HG02981 (cell line): ENCODE data around the gene PNPLA7.

Experiments
- ATAC-seq: cut with Tn5 transposase; IDR thresholded peaks from one replicate; pipeline ENCODE4 v1.9.1; 2021; ENCODE audit warnings: mild to moderate bottlenecking, moderate library complexity; ENCODE audit not compliant: unreplicated experiment

Gene PNPLA7

DNA sequence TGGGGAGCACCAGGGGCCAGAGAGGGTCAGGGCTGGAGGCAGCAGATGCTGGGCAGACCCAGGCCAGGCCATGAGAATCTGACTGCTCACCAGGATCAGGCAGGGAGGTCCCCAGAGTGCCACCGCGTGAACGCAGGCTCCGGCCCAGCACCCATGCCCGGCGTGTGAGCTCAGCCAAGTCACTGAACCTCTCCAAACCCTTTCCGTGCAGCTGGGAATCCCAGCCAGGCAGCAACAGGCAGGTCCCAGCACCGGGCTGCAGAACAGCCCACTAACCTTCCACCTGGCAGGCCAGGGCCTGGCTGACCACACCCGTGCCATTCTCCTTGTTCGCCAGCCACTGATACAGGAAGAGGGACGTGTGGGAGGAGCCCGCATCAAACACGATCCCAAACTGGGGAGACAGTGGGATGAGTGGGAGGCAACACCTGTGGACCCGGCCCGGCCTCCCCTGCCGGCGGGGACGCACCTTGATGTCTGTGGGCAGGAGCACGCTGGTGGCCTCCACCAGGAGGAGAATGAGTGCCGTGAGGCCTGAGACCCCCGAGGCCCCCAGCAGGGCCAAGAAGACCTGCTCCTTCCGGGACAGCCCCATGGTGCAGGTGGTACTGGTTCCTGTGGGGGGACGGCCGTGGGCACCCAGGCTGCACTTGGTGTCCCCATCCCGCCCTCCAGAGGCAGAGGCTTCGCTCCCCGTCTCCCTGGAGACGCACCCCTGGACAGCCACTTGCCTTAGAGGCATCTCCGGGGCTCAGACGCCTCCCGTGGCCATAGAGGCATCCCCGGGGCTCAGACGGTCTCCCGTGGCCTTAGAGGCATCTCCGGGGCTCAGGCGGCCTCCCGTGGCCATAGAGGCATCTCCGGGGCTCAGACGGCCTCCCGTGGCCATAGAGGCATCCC is 112.3 kb downstream of the PNPLA7 start:
- no peak for ATAC-seq

DNA sequence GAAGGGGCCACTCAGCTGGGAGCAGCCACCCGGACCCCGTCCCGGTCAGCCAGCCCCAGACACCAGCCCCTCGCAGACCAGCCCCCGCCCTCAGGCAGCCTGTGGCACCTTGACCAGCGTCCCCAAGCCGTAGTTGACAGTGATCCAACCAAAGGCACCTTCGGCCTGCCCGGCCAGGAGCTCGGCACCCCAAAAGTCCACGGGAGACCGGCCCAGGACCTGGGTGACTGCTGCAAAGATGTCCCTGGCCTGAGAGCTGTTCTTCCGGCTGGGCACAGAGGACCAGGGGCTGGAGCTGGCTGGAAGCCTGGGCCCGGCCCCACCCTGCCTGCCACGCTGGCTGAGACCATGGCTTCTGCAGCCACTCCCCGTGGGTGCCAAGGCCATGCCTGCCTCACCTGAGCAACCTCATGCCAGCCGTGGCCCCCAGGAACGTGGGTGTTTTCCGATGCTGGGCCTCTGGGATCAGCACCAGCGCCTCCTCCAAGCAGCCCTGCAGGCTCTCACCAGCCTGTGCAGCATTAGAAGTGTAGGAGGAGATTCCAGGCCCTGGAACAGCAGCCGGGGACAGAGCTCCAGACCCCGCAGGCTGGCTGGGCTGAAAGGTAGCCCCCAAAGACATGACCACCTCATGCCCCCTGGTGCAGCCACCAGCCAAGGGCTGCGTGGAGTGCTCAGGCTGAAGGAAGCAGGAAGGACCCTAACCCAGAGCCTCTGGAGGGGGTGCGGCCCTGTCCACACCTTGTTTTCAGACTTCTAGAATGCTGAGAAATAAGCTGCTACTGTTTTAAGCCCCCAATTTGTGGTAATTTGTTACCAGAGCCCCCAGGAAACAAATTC is 113.2 kb downstream of the PNPLA7 start:
- ATAC-seq, result no peak

DNA sequence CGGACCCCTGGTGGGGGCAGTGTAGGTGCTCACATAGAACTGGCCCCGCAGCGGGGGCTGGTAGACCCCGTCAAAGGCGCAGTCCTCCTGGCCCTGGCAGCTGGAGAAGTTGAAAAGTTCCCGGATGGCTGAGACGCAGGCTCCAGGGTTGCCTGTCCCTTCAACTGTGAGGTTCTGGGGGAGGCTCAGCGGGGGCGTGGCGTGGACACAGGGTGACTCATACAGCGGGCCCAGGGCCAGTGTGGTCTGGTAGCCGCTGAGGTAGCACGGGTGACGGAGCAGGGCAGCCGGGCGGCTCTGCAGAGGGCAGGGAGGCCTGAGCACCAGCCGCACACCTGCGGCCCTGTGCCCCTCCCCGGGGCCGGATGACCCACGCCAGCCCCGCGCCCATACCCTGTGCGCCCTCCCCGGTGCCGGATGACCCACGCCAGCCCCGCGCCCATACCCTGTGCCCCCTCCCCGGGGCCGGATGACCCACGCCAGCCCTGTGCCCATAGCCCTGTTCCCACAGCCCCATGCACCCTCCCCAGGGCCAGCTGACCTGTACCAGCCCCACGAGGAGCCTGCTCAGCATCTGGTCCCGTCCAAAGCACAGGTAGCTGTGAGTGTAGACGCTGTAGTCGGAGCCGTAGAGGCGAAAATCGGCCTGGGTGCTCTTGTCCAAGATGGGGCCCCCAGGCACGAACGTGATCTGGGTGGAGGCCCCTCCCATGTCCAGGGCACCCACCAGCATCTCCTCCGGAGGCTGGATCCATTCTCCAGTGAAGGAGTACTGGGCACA is 114.0 kb downstream of the PNPLA7 start:
- ATAC-seq, result no peak

DNA sequence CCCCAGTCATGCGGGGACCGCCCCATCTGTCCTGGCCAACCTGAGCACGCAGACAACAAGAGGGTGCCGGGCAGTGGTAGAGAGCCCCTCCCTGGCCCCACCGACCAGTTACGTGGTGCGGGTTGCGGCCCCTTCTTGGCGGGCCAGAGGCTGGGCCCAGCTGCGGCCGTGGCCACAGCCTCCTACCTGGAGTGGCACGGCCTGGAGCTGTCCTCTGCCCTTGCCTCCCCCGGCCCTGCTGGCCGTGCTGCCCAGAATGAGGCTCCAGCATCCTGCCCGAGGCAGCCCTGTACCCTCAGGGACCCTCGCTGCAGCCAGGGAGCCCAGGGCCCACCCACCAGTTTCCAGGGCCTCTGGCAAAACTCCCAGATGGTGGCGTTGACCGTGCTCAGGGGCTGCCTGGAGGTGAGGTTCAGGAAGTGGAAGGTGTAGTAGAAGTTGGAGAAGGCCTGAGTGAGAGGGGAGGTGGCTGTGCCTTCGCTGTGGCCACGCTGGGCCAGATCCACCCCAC is 114.8 kb downstream of the PNPLA7 start:
- no peak for ATAC-seq

DNA sequence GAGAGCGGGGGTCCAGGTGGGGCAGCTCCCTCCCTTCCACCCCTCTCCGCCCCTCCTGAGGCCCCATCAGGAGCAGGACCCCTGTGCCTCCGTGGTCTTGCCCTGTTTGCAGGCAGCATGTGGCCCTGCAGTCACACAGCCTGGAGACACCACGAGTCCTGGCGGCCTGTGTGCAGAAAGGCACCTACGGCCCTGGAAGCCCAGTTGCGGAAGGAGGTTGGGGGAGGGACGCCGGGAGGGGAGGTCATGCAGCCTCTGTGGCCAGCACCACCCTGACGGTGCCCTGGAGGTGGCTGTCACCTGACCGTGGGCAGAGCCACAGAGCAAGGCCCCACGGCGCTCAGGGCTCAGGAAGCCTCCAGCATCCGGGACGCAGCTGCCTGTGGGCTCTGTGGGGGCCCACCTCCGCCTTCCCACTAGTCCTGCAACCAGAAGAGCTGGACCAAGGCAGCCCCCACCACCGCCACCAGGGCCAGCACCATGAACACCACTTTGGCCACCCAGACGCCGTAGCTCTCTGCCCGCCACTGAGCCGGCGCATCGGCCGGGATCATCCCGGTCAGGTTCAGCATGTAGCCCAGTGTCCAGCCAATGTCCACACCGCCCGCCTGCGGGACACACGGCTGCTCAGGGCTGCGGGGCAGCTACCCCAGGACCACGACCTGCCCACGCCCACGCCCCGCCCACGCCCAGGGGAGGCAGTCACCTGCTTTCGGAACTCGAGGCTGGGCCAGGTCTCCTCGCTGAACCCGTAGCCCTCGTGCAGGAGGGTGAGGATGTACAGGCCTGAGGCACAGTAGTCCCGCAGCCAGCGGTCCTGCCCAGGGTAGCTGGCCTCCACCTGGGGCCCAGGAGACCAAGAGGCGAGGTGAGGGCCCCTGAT is 115.5 kb downstream of the PNPLA7 start:
- ATAC-seq, result no peak

DNA sequence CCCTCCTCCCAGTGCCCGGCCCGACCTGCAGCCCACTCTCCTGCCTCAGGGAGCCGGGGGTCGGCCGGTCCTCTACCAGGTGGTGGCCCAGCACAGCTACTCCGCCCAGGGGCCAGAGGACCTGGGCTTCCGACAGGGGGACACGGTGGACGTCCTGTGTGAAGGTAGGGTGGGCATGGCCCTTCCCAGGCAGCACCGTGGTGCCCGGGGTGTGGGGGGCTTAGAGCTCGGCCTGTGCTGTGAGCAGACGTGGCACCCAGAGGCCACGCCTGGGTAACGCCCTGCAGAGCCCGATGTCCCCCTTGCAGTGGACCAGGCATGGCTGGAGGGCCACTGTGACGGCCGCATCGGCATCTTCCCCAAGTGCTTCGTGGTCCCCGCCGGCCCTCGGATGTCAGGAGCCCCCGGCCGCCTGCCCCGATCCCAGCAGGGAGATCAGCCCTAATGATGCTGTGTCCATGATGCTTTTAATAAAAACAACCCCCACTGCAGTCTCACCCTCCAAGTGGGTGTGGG is 116.2 kb downstream of the PNPLA7 start:
- no peak for ATAC-seq

DNA sequence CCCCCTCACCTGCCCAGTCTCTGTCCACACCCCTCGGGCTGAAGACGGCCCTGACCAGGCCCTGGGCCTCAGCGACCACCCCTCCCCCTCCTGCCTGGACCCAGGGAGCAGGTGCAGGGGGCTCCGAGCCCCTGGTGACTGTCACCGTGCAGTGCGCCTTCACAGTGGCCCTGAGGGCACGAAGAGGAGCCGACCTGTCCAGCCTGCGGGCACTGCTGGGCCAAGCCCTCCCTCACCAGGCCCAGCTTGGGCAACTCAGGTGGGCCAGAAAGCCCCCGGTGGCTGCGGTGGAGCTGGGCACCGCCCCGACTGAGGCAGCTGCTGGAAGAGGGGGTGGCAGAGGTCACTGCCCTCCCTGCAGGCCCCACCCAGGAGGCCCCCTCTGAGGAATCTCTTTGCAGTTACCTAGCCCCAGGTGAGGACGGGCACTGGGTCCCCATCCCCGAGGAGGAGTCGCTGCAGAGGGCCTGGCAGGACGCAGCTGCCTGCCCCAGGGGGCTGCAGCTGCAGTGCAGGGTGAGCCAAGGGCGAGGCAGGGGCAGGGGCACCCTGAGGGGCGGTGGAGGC is 116.8 kb downstream of the PNPLA7 start:
- ATAC-seq, result no peak

DNA sequence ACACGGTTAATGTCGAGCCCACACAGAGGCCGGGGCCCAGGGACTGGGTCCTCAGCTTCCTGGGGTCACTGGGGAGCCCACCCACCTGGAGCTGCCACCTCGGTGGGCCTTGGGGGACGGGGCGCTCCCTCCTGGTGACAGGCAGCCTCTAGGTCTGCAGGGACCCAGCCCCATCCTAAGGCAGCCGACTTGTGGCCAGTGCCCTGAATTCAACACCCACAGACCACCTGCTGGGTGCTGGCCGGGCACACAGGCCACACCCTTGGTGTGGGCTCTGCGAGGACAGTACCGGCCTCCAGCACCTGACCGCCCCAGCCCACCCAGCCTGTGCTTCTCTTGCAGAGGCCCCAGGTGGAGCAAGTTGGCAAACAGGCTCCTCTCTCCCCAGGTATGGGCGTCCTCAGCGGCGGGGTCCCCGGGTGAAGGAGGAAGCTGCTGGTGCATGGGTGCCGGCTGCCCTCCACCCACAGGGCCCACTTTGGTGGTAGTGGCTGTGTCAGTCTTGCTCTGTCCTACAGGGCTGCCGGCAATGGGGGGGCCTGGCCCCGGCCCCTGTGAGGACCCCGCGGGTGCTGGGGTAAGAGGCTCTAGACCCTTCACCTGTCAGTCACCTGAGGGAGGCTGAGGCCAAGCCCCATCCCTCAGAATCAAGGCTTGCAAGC is 117.4 kb downstream of the PNPLA7 start:
- no peak for ATAC-seq

DNA sequence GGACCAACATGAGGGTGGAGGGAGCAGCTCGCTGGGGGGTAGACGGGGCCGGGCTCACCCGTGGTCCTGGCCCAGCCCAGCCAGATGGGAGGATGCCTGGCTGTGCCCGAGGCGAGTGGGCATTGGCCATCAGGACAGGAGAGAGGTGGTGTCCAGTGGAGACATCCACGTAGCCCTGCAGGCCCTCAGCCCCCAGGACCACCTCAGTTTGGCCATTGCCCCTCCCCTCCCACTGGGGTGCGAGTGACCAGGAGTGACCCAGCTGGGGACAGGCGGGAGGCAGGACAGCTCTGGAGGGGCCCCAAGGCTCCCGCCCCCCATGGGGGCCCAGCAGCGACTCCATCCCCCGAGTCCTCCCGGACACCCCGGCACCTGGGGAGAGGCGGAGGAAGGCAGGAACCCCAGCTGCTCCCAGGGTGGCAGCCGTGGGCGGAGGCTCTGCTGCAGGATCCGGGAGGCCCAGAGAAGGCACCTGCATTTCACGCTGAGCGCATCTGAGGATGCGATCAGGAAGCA is 118.7 kb downstream of the PNPLA7 start:
- ATAC-seq, result no peak

DNA sequence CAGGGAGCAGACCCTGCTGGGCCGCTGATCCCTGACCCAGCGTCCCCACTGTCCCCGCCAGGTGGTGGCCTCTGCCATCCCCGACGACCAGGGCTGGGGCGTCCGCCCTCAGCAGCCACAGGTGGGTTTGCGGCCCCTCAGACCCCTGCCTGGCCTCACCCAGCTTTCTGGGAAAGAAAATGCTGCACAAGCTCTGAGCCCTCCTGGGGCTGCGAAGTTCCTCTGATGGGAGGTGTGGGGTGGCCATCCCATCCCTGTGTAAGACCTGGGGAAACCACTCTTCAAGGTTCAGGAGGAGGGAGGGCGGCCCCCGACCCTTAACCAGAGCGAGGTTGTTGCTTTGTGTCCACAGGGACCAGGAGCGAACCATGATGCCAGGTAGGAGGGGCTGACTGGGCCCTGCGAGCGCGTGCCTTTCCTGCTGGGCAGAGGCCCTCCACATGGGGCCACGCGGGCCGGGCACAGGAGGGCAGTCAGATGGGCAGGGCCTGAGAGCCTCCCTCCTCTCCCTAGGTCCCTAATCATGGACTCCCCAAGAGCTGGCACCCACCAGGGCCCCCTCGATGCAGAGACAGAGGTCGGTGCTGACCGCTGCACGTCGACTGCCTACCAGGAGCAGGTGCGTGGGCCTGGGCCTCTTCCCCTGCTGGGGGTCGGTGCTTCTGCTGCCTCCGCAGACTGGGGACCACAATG is 119.3 kb downstream of the PNPLA7 start:
- no peak for ATAC-seq

DNA sequence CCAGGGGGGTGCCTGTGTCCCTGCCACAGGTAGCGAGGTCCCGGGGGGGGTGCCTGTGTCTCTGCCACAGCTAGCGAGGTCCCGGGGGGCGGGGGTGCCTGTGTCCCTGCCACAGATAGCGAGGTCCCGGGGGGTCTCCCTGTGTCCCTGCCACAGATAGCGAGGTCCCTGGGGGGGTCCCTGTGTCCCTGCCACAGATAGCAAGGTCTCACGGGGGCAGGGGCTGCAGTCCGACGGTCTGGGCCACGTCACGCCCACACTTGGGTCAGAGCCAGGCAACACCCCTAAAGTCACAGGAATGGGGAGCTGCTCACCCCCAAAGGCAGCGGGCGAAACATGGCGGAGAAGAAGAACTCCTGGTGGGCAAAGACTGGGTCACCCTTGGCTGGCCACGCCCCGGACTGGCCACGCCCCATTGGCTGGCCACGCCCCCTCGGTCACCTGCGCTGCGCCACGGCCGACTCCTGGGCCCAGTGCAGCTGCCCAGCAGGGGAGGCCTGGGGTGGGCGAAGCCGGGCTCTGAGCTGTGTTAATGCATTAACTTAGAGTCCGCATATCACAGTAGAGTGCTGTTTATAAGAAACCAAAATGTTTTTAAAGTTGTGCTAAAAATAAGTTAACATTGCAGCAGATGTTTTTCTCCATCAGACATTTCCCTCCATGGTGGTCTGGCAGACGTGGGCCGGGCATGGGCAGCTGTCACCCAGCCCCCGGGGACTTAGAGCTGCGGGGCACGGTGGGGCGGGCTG is 120.1 kb downstream of the PNPLA7 start:
- ATAC-seq, result no peak

DNA sequence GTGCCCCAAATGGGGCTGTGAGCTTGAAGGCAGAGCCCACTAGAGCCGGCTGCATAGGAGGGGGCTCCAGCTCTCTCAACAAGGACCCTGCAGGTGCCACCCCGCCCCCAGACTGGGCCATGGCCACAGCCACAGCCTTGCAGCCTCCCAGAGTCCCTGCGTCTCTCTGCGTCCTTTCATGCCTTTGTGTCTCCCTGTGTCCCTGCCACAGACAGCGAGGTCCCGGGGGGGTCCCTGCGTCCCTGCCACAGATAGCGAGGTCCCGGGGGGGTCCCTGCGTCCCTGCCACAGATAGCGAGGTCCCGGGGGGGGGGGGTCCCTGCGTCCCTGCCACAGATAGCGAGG is 120.7 kb downstream of the PNPLA7 start:
- no peak for ATAC-seq

DNA sequence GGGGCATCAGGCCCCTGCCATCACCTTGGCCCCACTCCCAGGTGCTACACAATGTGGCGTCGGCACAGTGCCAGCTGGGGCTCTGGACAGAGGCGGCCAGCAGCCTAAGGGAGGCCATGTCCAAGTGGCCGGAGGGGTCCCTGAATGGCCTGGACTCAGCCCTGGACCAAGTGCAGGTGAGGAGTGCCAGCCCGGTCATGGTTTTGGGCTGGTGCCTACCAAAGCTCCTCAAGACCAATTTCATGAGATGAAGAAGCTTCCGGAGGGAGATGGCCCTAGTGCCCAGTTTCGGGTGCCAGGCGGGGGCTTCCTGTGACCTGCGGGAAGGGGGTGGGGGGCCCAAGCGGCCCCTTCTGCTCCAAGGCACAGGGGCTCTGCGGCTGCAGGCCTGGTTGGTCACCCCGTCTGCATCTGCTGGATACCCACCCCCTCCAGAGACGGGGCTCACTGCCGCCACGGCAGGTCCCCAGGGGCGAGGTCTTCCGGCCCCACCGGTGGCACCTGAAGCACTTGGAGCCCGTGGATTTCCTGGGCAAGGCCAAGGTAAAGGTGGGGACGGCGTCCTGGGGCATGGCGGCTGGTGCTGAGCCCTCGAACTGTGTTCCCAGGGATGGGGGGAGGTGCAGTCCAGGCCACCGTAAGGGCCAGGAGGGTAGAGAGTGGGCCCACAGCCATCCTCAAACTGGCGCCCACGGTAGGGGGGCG is 121.2 kb downstream of the PNPLA7 start:
- ATAC-seq, result no peak

DNA sequence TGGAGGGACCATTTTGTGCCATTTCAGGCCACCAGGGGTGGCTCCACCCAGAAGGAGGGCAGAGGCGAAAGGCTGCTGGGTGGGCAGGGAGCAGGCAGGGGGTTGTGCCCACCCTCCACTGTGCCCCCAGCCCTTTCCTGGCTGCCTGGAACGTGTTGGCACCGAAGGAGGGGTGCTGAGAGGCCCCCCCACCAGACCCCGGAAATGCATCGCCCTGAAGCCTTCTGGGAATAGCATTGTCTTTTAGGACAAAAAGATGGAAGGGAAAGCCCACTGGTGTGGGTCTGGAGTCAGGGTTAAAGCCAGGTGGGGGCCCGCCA is 121.9 kb downstream of the PNPLA7 start:
- no peak for ATAC-seq

DNA sequence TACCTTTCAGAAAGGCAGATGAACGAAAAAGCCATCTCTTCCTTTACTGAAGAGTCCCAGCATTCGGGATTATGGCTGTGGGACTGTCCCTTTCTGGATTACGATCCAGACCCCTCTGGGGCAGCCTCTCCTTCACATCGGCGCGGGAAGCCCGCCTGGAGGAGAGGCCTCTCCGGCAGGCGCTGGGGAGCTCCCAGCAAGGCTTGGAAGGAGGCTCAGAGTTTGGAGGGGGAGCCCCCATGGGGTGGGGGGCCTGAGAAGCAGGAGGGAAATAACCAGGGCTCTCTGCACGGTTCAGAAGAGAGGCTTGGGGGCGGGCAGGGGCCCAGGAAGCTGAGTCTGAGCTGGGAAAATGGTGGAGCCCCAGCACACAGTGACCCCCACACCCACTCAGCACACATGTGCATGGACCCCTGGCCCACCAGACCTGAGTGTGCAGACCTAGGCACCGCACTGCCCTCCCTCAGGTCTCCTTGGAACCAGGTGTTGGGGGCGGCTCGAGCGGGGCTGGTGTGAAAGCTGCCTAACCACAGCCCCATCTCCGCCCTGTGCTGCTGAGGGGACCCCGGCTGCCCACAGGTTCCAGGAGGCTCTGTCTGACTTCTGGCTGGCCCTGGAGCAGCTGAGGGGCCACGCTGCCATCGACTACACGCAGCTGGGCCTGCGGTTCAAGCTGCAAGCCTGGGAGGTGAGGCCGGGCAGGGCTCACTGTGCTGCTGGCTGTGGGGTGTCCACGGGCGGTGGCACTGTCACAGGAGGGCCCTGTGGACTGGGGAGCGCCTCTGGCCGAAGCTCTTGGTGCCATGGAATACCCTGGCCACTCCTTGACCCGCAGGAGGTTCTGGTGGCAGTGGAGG is 122.5 kb downstream of the PNPLA7 start:
- no peak for ATAC-seq

DNA sequence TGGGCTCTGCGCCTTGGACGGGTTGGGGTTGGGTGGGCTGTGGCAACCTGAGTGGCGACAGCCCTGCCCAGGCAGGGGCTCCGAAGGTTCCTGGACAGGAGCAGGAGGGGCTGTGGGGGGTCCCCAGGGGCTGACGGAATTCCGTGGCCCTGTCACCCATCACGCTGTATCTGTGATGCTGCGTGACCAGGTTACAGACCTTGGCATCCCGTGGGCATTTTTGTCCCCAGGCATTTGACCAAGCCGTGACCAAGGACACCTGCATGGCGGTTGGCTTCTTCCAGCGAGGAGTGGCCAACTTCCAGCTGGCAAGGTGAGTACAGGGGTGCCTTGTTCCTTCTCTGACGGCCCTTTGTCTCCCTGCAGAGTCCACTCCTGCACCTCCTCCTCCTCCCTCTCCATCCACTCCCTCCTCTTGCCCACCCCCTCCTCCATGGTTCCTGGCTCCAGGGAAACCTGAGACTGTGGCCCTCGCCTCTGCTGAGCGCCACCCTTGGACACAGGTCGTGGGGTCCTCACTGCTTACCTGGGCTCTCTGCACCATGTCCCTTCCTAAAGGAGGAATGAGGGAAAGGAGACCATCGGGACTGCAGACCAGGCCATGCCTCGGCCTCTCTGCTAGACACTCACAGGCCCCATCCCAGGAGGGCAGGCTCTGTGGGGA is 124.1 kb downstream of the PNPLA7 start:
- ATAC-seq, result no peak
